ENCODE results near the gene TARM1. TPM values are rescaled to one million over a fixed set of nuclear protein-coding genes. Genes with fewer than 3 reads are reported as not detected.

TARM1 gene
- polyA plus RNA-seq, 3 donors from 2014 or later = not detected

Other genes with a start within 250 kb of the TARM1 start
- gene MYADM, start 213.5 kb downstream of the TARM1 start, polyA plus RNA-seq = 10 to 100 TPM; 20.1 to 40.5 (median 34.0) TPM
- not detected for gene PRKCG, start 199.2 kb downstream of the TARM1 start, polyA plus RNA-seq
- gene CACNG7, start 172.1 kb downstream of the TARM1 start, polyA plus RNA-seq = not detected
- gene CACNG8, start 118.4 kb downstream of the TARM1 start, polyA plus RNA-seq = not detected
- not detected for gene CACNG6, start 89.7 kb downstream of the TARM1 start, polyA plus RNA-seq
- 1 to 10 TPM in 1 of 3 donors, not detected in 2; 1.1 TPM for gene VSTM1, start 17.5 kb downstream of the TARM1 start, polyA plus RNA-seq
- under 1 TPM in 2 of 3 donors, not detected in 1; 0.33 to 0.82 TPM for gene OSCAR, start 19.4 kb upstream of the TARM1 start, polyA plus RNA-seq
- gene NDUFA3, start 21.5 kb upstream of the TARM1 start, polyA plus RNA-seq = 100 to 1,000 TPM; 367 to 704 (median 506) TPM
- 10 to 100 TPM; 20.1 to 26.4 (median 20.6) TPM for gene TFPT, start 34.3 kb upstream of the TARM1 start, polyA plus RNA-seq
- 10 to 100 TPM; 61.0 to 81.0 (median 72.7) TPM for gene PRPF31, start 34.4 kb upstream of the TARM1 start, polyA plus RNA-seq
- 10 to 100 TPM in 1 of 3 donors, 1 to 10 TPM in 2; 2.8 to 13.3 (median 4.0) TPM for gene CNOT3, start 56.4 kb upstream of the TARM1 start, polyA plus RNA-seq
- 10 to 100 TPM in 2 of 3 donors, 1 to 10 TPM in 1; 2.6 to 14.0 (median 13.5) TPM for gene LENG1, start 78.4 kb upstream of the TARM1 start, polyA plus RNA-seq
- 1 to 10 TPM in 2 of 3 donors, under 1 TPM in 1; 0.93 to 3.3 (median 1.5) TPM for gene TMC4, start 91.8 kb upstream of the TARM1 start, polyA plus RNA-seq
- gene MBOAT7, start 108.2 kb upstream of the TARM1 start, polyA plus RNA-seq = 10 to 100 TPM in 2 of 3 donors, 1 to 10 TPM in 1; 8.8 to 17.8 (median 15.7) TPM
- gene TSEN34, start 109.9 kb upstream of the TARM1 start, polyA plus RNA-seq = 10 to 100 TPM; 26.6 to 36.4 (median 34.0) TPM
- gene RPS9, start 119.5 kb upstream of the TARM1 start, polyA plus RNA-seq = 1,000 to 10,000 TPM in 1 of 3 donors, 100 to 1,000 TPM in 2; 436 to 1,067 (median 492) TPM
- gene LILRB3, start 141.6 kb upstream of the TARM1 start, polyA plus RNA-seq = 1 to 10 TPM in 1 of 3 donors, under 1 TPM in 2; 0.21 to 2.7 (median 0.59) TPM
- gene LILRA6, start 161.4 kb upstream of the TARM1 start, polyA plus RNA-seq = under 1 TPM; 0.33 to 0.53 (median 0.39) TPM
- gene LILRB5, start 175.9 kb upstream of the TARM1 start, polyA plus RNA-seq = not detected
- under 1 TPM; 0.14 to 0.81 (median 0.31) TPM for gene LILRB2, start 199.7 kb upstream of the TARM1 start, polyA plus RNA-seq
- 1 to 10 TPM in 1 of 3 donors, under 1 TPM in 1, not detected in 1; 0.28 to 1.6 TPM for gene LILRA5, start 231.8 kb upstream of the TARM1 start, polyA plus RNA-seq